GM19324 (cell line): Measurements from ENCODE around the gene CLPSL2.

Source experiments
- ATAC-seq: cut with Tn5 transposase; IDR thresholded peaks from one replicate; pipeline ENCODE4 v1.9.1; 2021; ENCODE audit warnings: mild to moderate bottlenecking, moderate library complexity; ENCODE audit not compliant: unreplicated experiment, low FRiP score

Gene CLPSL2

GRCh38 chr6:35745509-35745908 lies 30.9 kb upstream of the CLPSL2 start:
- ATAC-seq = no peak

GRCh38 chr6:35746516-35746915 lies 29.9 kb upstream of the CLPSL2 start:
- no peak for ATAC-seq

- no peak for ATAC-seq
Observed at GRCh38 chr6:35747877-35748276, 28.5 kb upstream of the CLPSL2 start.

- no peak for ATAC-seq
Observed at GRCh38 chr6:35750557-35750956, 25.8 kb upstream of the CLPSL2 start.

- ATAC-seq = no peak
Observed at GRCh38 chr6:35751594-35751993, 24.8 kb upstream of the CLPSL2 start.

- no peak for ATAC-seq
Observed at GRCh38 chr6:35752330-35752729, 24.1 kb upstream of the CLPSL2 start.

- ATAC-seq = no peak
Observed at GRCh38 chr6:35754452-35755277, 21.7 kb upstream of the CLPSL2 start.

GRCh38 chr6:35755278-35755924 lies 21.0 kb upstream of the CLPSL2 start:
- no peak for ATAC-seq

- no peak for ATAC-seq
Observed at GRCh38 chr6:35757456-35758123, 18.8 kb upstream of the CLPSL2 start.

- ATAC-seq = no peak
Observed at GRCh38 chr6:35759426-35759825, 17.0 kb upstream of the CLPSL2 start.

GRCh38 chr6:35765739-35766138 lies 10.7 kb upstream of the CLPSL2 start:
- ATAC-seq = no peak

GRCh38 chr6:35769211-35769610 lies 7.2 kb upstream of the CLPSL2 start:
- ATAC-seq = no peak

GRCh38 chr6:35771343-35771627 lies 5.1 kb upstream of the CLPSL2 start:
- no peak for ATAC-seq

- no peak for ATAC-seq
Observed at GRCh38 chr6:35774116-35774794, 2.1 kb upstream of the CLPSL2 start.

- no peak for ATAC-seq
Observed at GRCh38 chr6:35775031-35775430, 1.4 kb upstream of the CLPSL2 start.

GRCh38 chr6:35777356-35778102 lies 1.1 kb downstream of the CLPSL2 start:
- ATAC-seq = no peak

GRCh38 chr6:35778437-35778836 lies 2.0 kb downstream of the CLPSL2 start:
- ATAC-seq = no peak

- no peak for ATAC-seq
Observed at GRCh38 chr6:35780719-35781118, 4.3 kb downstream of the CLPSL2 start, which contains the start of gene CLPSL1. CLPSL1 (plus strand) TSS chr6:35781019; CDS start chr6:35781111, 92 bp downstream.

- no peak for ATAC-seq
Observed at GRCh38 chr6:35781290-35781689, 4.9 kb downstream of the CLPSL2 start.

GRCh38 chr6:35782424-35782823 lies 6.0 kb downstream of the CLPSL2 start:
- ATAC-seq = no peak
